IgD-negative memory B cell (primary cell): ENCODE results near the gene AP3B1. TPM values are rescaled to one million over a fixed set of nuclear protein-coding genes. Genes with fewer than 3 reads are reported as not detected.
"Not testable (repeated sequence)": the region's sequence is repeated elsewhere in the genome, so short reads cannot be mapped to it uniquely, and the experiment has no call there.

Experiments
- H3K27ac Mint-ChIP-seq, 3 donors: one replicate each; pipeline ENCODE4 v1.8.0; 2020 to 2022; ENCODE audit warnings: mild to moderate bottlenecking in 3 of 3, mixed read lengths in 3 of 3, moderate library complexity in 1 of 3
- H3K27me3 Mint-ChIP-seq: one replicate; pipeline ENCODE4 v1.8.0; 2021; ENCODE audit warnings: mixed read lengths
- H3K36me3 Mint-ChIP-seq: one replicate; pipeline ENCODE4 v1.8.0; 2020; ENCODE audit warnings: mild to moderate bottlenecking, mixed read lengths
- H3K4me1 Mint-ChIP-seq, 3 donors: one replicate each; pipeline ENCODE4 v1.8.0; 2020 to 2022; ENCODE audit warnings: mixed read lengths in 3 of 3, mild to moderate bottlenecking in 1 of 3
- H3K4me3 Mint-ChIP-seq, 4 donors: one replicate each; pipeline ENCODE4 v1.8.0; 2020 to 2022; ENCODE audit warnings: mild to moderate bottlenecking in 4 of 4, mixed read lengths in 4 of 4, moderate library complexity in 3 of 4
- H3K9me3 Mint-ChIP-seq, 3 donors: one replicate each; pipeline ENCODE4 v1.8.0; 2020 to 2021; ENCODE audit warnings: mixed read lengths in 3 of 3, mild to moderate bottlenecking in 1 of 3
- polyA plus RNA-seq: library from polyadenylated mRNA; unstranded; fragments of 300-500 nt; fragmentation: Illumina TruSeq; gene quantifications from one replicate; pipeline ENCODE4 v1.2.3, GENCODE V29; 2021

The AP3B1 gene
- polyA plus RNA-seq, 1 donor from 2014 or later: 23.0 TPM

- no peak overlapping the region for H3K4me3 Mint-ChIP-seq
- no peak overlapping the region for H3K27ac Mint-ChIP-seq
- no peaks in the 10 kb centered on the region for H3K27me3 Mint-ChIP-seq
- H3K36me3 Mint-ChIP-seq: peaks cover 20% of the 10 kb centered on the region
- peaks cover 0 to 11% (median 7%) of the 10 kb centered on the region in 3 donors for H3K9me3 Mint-ChIP-seq
- H3K4me1 Mint-ChIP-seq: peaks cover 0 to 5% (median 3%) of the 10 kb centered on the region in 3 donors
Observed at GRCh38 chr5:78065663-78066062, 228.8 kb downstream of the AP3B1 start.

GRCh38 chr5:78064941-78065472, 229.5 kb downstream of the AP3B1 start:
- no peak overlapping the region for H3K27ac Mint-ChIP-seq
- peaks cover 16% of the 10 kb centered on the region for H3K36me3 Mint-ChIP-seq
- peaks cover 0 to 5% (median 3%) of the 10 kb centered on the region in 3 donors for H3K4me1 Mint-ChIP-seq
- H3K27me3 Mint-ChIP-seq: no peaks in the 10 kb centered on the region
- no peak overlapping the region for H3K4me3 Mint-ChIP-seq
- H3K9me3 Mint-ChIP-seq: peaks cover 0 to 11% (median 7%) of the 10 kb centered on the region in 3 donors

GRCh38 chr5:78063495-78063894, 231.0 kb downstream of the AP3B1 start:
- H3K27ac Mint-ChIP-seq: no peak overlapping the region
- H3K36me3 Mint-ChIP-seq: peaks cover 7% of the 10 kb centered on the region
- H3K4me1 Mint-ChIP-seq: peaks cover 0 to 5% (median 1%) of the 10 kb centered on the region in 3 donors
- no peaks in the 10 kb centered on the region for H3K27me3 Mint-ChIP-seq
- H3K4me3 Mint-ChIP-seq: no peak overlapping the region
- H3K9me3 Mint-ChIP-seq: peaks cover 0 to 11% (median 6%) of the 10 kb centered on the region in 3 donors

GRCh38 chr5:78062645-78063044, 231.9 kb downstream of the AP3B1 start:
- Mint-ChIP-seq H3K36me3 (peaks cover 6% of the 10 kb centered on the region), H3K4me1 (peaks cover 0 to 5% (median 1%) of the 10 kb centered on the region in 3 donors), H3K9me3 (peaks cover 0 to 6% (median 5%) of the 10 kb centered on the region in 3 donors), H3K27ac (no peak overlapping the region), H3K27me3 (no peaks in the 10 kb centered on the region), H3K4me3 (no peak overlapping the region)

- Mint-ChIP-seq H3K27ac (no peak overlapping the region), H3K27me3 (no peaks in the 10 kb centered on the region), H3K4me1 (peaks cover 0 to 1% (median 0%) of the 10 kb centered on the region in 3 donors), H3K36me3 (no peaks in the 10 kb centered on the region), H3K4me3 (no peak overlapping the region), H3K9me3 (no peaks in the 10 kb centered on the region)
Observed at GRCh38 chr5:78060421-78060820, 234.1 kb downstream of the AP3B1 start.

GRCh38 chr5:78058625-78059024, 235.9 kb downstream of the AP3B1 start:
- Mint-ChIP-seq H3K36me3 (no peaks in the 10 kb centered on the region), H3K9me3 (no peaks in the 10 kb centered on the region), H3K4me1 (peaks cover 0 to 5% (median 1%) of the 10 kb centered on the region in 3 donors), H3K27ac (no peak overlapping the region), H3K4me3 (no peak overlapping the region), H3K27me3 (no peaks in the 10 kb centered on the region)

GRCh38 chr5:78056901-78057514, 237.5 kb downstream of the AP3B1 start:
- no peaks in the 10 kb centered on the region for H3K27me3 Mint-ChIP-seq
- no peaks in the 10 kb centered on the region for H3K9me3 Mint-ChIP-seq
- H3K27ac Mint-ChIP-seq: no peak overlapping the region
- H3K4me1 Mint-ChIP-seq: peaks cover 0 to 5% (median 1%) of the 10 kb centered on the region in 3 donors
- H3K4me3 Mint-ChIP-seq: no peak overlapping the region
- H3K36me3 Mint-ChIP-seq: peaks cover 2% of the 10 kb centered on the region

GRCh38 chr5:78056053-78056452, 238.4 kb downstream of the AP3B1 start:
- no peak overlapping the region for H3K27ac Mint-ChIP-seq
- no peaks in the 10 kb centered on the region for H3K9me3 Mint-ChIP-seq
- no peak overlapping the region for H3K4me3 Mint-ChIP-seq
- H3K27me3 Mint-ChIP-seq: no peaks in the 10 kb centered on the region
- H3K36me3 Mint-ChIP-seq: peaks cover 2% of the 10 kb centered on the region
- peaks cover 0 to 5% (median 0%) of the 10 kb centered on the region in 3 donors for H3K4me1 Mint-ChIP-seq

- H3K4me3 Mint-ChIP-seq: no peak overlapping the region
- H3K27ac Mint-ChIP-seq: no peak overlapping the region
- H3K36me3 Mint-ChIP-seq: peaks cover 11% of the 10 kb centered on the region
Observed at GRCh38 chr5:78050888-78051287, 243.6 kb downstream of the AP3B1 start.

GRCh38 chr5:78046823-78047222, 247.7 kb downstream of the AP3B1 start:
- H3K36me3 Mint-ChIP-seq: peaks cover 11% of the 10 kb centered on the region

More at GRCh38 chr5:78050888-78051287, 243.6 kb downstream of the AP3B1 start:
- H3K4me1 Mint-ChIP-seq: peaks cover 0 to 5% (median 0%) of the 10 kb centered on the region in 3 donors
- H3K27me3 Mint-ChIP-seq: no peaks in the 10 kb centered on the region
- H3K9me3 Mint-ChIP-seq: peaks cover 0 to 2% (median 0%) of the 10 kb centered on the region in 3 donors

GRCh38 chr5:78046006-78046405, 248.5 kb downstream of the AP3B1 start:
- no peaks in the 10 kb centered on the region for H3K27me3 Mint-ChIP-seq
- H3K27ac Mint-ChIP-seq: no peak overlapping the region
- H3K36me3 Mint-ChIP-seq: peaks cover 14% of the 10 kb centered on the region
- H3K4me3 Mint-ChIP-seq: no peak overlapping the region
- H3K9me3 Mint-ChIP-seq: peaks cover 0 to 2% (median 0%) of the 10 kb centered on the region in 3 donors
- no peaks in the 10 kb centered on the region for H3K4me1 Mint-ChIP-seq

More at GRCh38 chr5:78046823-78047222, 247.7 kb downstream of the AP3B1 start:
- H3K27me3 Mint-ChIP-seq, H3K9me3 Mint-ChIP-seq, H3K4me1 Mint-ChIP-seq, H3K27ac Mint-ChIP-seq, H3K4me3 Mint-ChIP-seq: not testable (repeated sequence)

GRCh38 chr5:78041805-78042204, 252.7 kb downstream of the AP3B1 start:
- no peak overlapping the region for H3K4me3 Mint-ChIP-seq
- peak overlapping the region in 1 of 3 donors; percentile 73 for H3K27ac Mint-ChIP-seq
- no peaks in the 10 kb centered on the region for H3K4me1 Mint-ChIP-seq
- no peaks in the 10 kb centered on the region for H3K9me3 Mint-ChIP-seq
- H3K36me3 Mint-ChIP-seq: peaks cover 16% of the 10 kb centered on the region
- no peaks in the 10 kb centered on the region for H3K27me3 Mint-ChIP-seq

- H3K36me3 Mint-ChIP-seq: peaks cover 1% of the 10 kb centered on the region
- H3K4me3 Mint-ChIP-seq: no peak overlapping the region
- H3K27ac Mint-ChIP-seq: no peak overlapping the region
- H3K27me3 Mint-ChIP-seq: no peaks in the 10 kb centered on the region
- no peaks in the 10 kb centered on the region for H3K9me3 Mint-ChIP-seq
- no peaks in the 10 kb centered on the region for H3K4me1 Mint-ChIP-seq
Observed at GRCh38 chr5:78025540-78025939, 269.0 kb downstream of the AP3B1 start.

GRCh38 chr5:78019744-78020143, 274.8 kb downstream of the AP3B1 start:
- H3K4me1 Mint-ChIP-seq: no peaks in the 10 kb centered on the region
- no peak overlapping the region for H3K4me3 Mint-ChIP-seq
- H3K9me3 Mint-ChIP-seq: no peaks in the 10 kb centered on the region
- no peaks in the 10 kb centered on the region for H3K27me3 Mint-ChIP-seq
- no peak overlapping the region for H3K27ac Mint-ChIP-seq
- H3K36me3 Mint-ChIP-seq: peaks cover 7% of the 10 kb centered on the region

GRCh38 chr5:78016863-78017529, 277.5 kb downstream of the AP3B1 start:
- H3K27ac Mint-ChIP-seq: no peak overlapping the region
- H3K27me3 Mint-ChIP-seq: no peaks in the 10 kb centered on the region
- no peaks in the 10 kb centered on the region for H3K4me1 Mint-ChIP-seq
- H3K36me3 Mint-ChIP-seq: peaks cover 8% of the 10 kb centered on the region
- no peak overlapping the region for H3K4me3 Mint-ChIP-seq
- no peaks in the 10 kb centered on the region for H3K9me3 Mint-ChIP-seq
